Neural progenitor cell (in vitro differentiated cells): ENCODE data around the gene CACTIN. TPM values are rescaled to one million over a fixed set of nuclear protein-coding genes. Genes with fewer than 3 reads are reported as not detected.
"Not testable (repeated sequence)": the region's sequence is repeated elsewhere in the genome, so short reads cannot be mapped to it uniquely, and the experiment has no call there.

Experiments
- DNase-seq: peaks from one replicate; pipeline ENCODE4 v3.0.0-alpha.2; 2016; ENCODE audit warnings: low spot score
- H2AFZ ChIP-seq: fragments of 200-600 bp; sonication (generic); replicated peaks from 2 replicates; pipeline ENCODE4 v1.6.1; 2016; ENCODE audit warnings: antibody characterized with exemption
- H3F3A ChIP-seq: fragments of 200-600 bp; sonication (generic); 2 replicates; pipeline ENCODE4 v1.6.1; 2016; ENCODE audit warnings: antibody characterized with exemption, low read depth
- H3K27ac ChIP-seq: fragments of 200-600 bp; sonication (generic); 2 replicates; pipeline ENCODE4 v1.5.1; 2016; ENCODE audit warnings: mild to moderate bottlenecking
- H3K27me3 ChIP-seq: fragments of 200-600 bp; sonication (generic); 2 replicates; pipeline ENCODE4 v1.6.1; 2016; ENCODE audit warnings: mild to moderate bottlenecking, moderate library complexity
- H3K36me3 ChIP-seq: fragments of 200-600 bp; sonication (generic); 2 replicates; pipeline ENCODE4 v1.5.1; 2016
- H3K4me1 ChIP-seq: fragments of 200-600 bp; sonication (generic); 2 replicates; pipeline ENCODE4 v1.6.1; 2016; ENCODE audit warnings: mixed run types
- H3K4me2 ChIP-seq: fragments of 200-600 bp; sonication (generic); 2 replicates; pipeline ENCODE4 v1.6.1; 2016
- H3K4me3 ChIP-seq: fragments of 200-600 bp; sonication (generic); 2 replicates; pipeline ENCODE4 v1.5.1; 2016
- H3K79me2 ChIP-seq: fragments of 200-600 bp; sonication (generic); 2 replicates; pipeline ENCODE4 v1.6.1; 2016; ENCODE audit warnings: low read depth
- H3K9ac ChIP-seq: fragments of 200-600 bp; sonication (generic); 2 replicates; pipeline ENCODE4 v1.6.1; 2016
- H3K9me3 ChIP-seq: fragments of 200-600 bp; sonication (generic); 2 replicates; pipeline ENCODE4 v1.5.1; 2016; ENCODE audit warnings: low read depth
- H4K20me1 ChIP-seq: fragments of 200-600 bp; sonication (generic); 2 replicates; pipeline ENCODE4 v1.6.1; 2016; ENCODE audit warnings: low read depth
- H3K27ac Mint-ChIP-seq: 3 replicates; pipeline ENCODE4 v1.8.0; 2021; ENCODE audit warnings: mixed read lengths
- H3K27me3 Mint-ChIP-seq: 2 replicates; pipeline ENCODE4 v1.8.0; 2022; ENCODE audit warnings: low read depth, mild to moderate bottlenecking, inconsistent platforms, moderate library complexity, mixed read lengths; ENCODE audit not compliant: insufficient read depth
- H3K36me3 Mint-ChIP-seq: 3 replicates; pipeline ENCODE4 v1.8.0; 2021; ENCODE audit warnings: mixed read lengths
- H3K4me1 Mint-ChIP-seq: 3 replicates; pipeline ENCODE4 v1.8.0; 2021; ENCODE audit warnings: mixed read lengths
- H3K4me3 Mint-ChIP-seq: 3 replicates; pipeline ENCODE4 v1.8.0; 2021; ENCODE audit warnings: mild to moderate bottlenecking, moderate library complexity, mixed read lengths
- H3K9me3 Mint-ChIP-seq: 3 replicates; pipeline ENCODE4 v1.8.0; 2020; ENCODE audit warnings: mixed read lengths
- CTCF ChIP-seq: fragments of 200-600 bp; sonication (generic); IDR thresholded peaks from 2 replicates; pipeline ENCODE4 v1.5.1; 2017; ENCODE audit warnings: antibody characterized with exemption, mild to moderate bottlenecking
- EZH2 ChIP-seq: fragments of 200-600 bp; sonication (generic); IDR thresholded peaks from 2 replicates; pipeline ENCODE4 v1.6.1; 2017; ENCODE audit warnings: antibody characterized with exemption, mild to moderate bottlenecking, moderate library complexity
- EZH2phosphoT487 ChIP-seq: fragments of 200-600 bp; sonication (generic); IDR thresholded peaks from 2 replicates; pipeline ENCODE4 v1.6.1; 2017; ENCODE audit warnings: antibody characterized with exemption
- total RNA-seq: library from RNA; depleted of rRNA; stranded (reverse); fragments of >200 nt; gene quantifications from 2 replicates; pipeline ENCODE4 v1.2.3, GENCODE V29; 2015; ENCODE audit warnings: low replicate concordance

Gene CACTIN
- total RNA-seq, 1 donor from 2014 or later: 6.0 TPM

DNA sequence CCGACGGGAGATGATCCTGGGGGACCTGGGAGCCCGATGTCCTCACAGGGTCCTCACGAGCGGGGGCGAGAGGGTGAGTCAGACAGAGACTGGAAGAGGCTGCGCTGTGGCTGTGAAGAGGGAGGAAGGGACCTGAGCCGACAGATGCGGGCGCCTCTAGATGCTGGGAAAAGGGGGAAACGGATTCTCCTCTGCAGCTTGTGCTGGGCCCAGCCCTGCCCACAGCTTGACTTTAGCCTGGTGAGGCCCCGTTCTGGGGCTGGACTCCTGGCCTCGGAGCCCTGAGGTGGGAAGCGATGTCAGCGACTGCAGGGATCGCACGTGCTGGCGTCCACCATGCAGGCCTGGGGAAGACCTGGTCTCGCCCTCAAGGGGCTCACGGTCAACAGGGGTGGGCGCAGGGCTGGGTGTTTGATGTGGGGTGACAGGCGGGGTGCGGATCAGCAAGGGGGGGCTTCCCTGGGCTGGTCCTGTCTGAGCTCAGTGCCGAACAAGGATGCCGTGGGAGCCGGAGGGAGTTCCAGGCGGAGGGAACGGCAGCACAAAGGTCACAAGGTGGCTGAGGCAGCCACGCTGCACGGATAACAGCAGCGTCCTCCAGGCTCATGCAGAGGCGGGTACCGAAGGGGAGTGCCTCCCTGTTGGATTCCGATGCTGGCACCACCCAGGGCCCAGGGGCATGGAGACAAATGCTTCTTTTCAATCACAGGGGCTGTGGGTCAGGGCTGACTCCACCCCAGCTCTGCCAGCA lies 41.9 kb upstream of the CACTIN start:
- no peak for DNase-seq
- Mint-ChIP-seq H3K9me3 (no peaks in the 10 kb centered on the region), H3K36me3 (peaks cover 6% of the 10 kb centered on the region), H3K27ac (peak overlapping the region; percentile 92), H3K4me1 (peaks cover 43% of the 10 kb centered on the region), H3K4me3 (peak overlapping the region; percentile 43), H3K27me3 (peaks cover 13% of the 10 kb centered on the region)
- Histone ChIP-seq H3K9me3 (no peaks in the 10 kb centered on the region), H2AFZ (no peak overlapping the region), H3K9ac (no peak overlapping the region), H3K4me3 (no peak overlapping the region), H4K20me1 (peaks cover 67% of the 10 kb centered on the region), H3K79me2 (peaks cover 15% of the 10 kb centered on the region), H3K4me2 (no peak overlapping the region), H3K4me1 (peaks cover 39% of the 10 kb centered on the region), H3K27me3 (no peaks in the 10 kb centered on the region), H3K36me3 (no peaks in the 10 kb centered on the region), H3F3A (no peaks in the 10 kb centered on the region), H3K27ac (peak overlapping the region; percentile 76)
- TF ChIP-seq EZH2phosphoT487 (no peak), EZH2 (no peak)

- Histone ChIP-seq H3K79me2 (peaks cover 9% of the 10 kb centered on the region), H3K9me3 (no peaks in the 10 kb centered on the region), H4K20me1 (peaks cover 60% of the 10 kb centered on the region), H2AFZ (no peak overlapping the region), H3K4me2 (no peak overlapping the region), H3K4me3 (no peak overlapping the region), H3K27me3 (no peaks in the 10 kb centered on the region), H3F3A (no peaks in the 10 kb centered on the region), H3K36me3 (no peaks in the 10 kb centered on the region), H3K4me1 (peaks cover 39% of the 10 kb centered on the region), H3K9ac (no peak overlapping the region), H3K27ac (peak overlapping the region; percentile 76)
- Mint-ChIP-seq H3K27me3 (peaks cover 13% of the 10 kb centered on the region), H3K9me3 (no peaks in the 10 kb centered on the region), H3K4me1 (peaks cover 40% of the 10 kb centered on the region), H3K27ac (no peak overlapping the region), H3K4me3 (no peak overlapping the region), H3K36me3 (peaks cover 9% of the 10 kb centered on the region)
- TF ChIP-seq EZH2phosphoT487 (no peak), EZH2 (no peak), CTCF (no peak)
- no peak for DNase-seq
These were observed 41.2 kb upstream of the CACTIN start for GRCh38 chr19:3667766-3668165.

DNA sequence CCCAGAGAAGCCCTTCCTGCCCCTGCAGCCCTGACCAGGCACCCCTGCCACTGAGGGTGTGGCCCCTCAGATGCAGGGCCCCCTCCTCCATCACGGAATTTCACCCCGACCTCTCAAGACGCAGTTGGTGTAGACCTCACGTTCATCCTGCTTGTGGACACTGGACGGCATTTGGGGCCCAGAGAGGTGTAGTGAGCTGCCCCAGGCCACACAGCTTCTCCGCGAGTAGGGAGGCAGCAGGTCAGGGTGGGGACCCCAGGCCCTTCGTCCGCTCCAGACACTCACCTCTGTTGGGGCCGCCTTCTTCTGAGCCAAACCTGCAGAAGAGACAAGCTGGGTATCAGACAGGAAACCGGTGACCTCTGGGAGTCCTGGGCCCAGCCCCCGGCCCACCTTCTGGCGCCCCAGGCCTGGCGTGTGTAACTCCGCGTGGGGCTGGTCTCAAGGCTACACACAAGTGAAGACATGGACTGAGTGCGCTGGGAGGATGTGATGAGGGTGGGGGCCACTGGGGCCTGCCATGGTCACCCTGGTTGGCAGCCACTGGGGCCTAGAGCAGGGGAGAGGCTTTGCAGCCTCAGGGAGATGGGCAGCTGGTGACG lies 40.5 kb upstream of the CACTIN start:
- Histone ChIP-seq H3K79me2 (peaks cover 9% of the 10 kb centered on the region), H4K20me1 (peaks cover 53% of the 10 kb centered on the region), H3F3A (no peaks in the 10 kb centered on the region), H3K36me3 (no peaks in the 10 kb centered on the region), H2AFZ (no peak overlapping the region), H3K4me3 (no peak overlapping the region), H3K9me3 (no peaks in the 10 kb centered on the region), H3K27ac (no peak overlapping the region), H3K4me2 (no peak overlapping the region), H3K9ac (no peak overlapping the region), H3K27me3 (no peaks in the 10 kb centered on the region), H3K4me1 (peaks cover 34% of the 10 kb centered on the region)
- Mint-ChIP-seq H3K4me3 (no peak overlapping the region), H3K27ac (no peak overlapping the region), H3K27me3 (peaks cover 13% of the 10 kb centered on the region), H3K9me3 (no peaks in the 10 kb centered on the region), H3K4me1 (peaks cover 36% of the 10 kb centered on the region), H3K36me3 (peaks cover 9% of the 10 kb centered on the region)
- TF ChIP-seq EZH2 (no peak), EZH2phosphoT487 (no peak), CTCF (no peak)
- no peak for DNase-seq

DNA sequence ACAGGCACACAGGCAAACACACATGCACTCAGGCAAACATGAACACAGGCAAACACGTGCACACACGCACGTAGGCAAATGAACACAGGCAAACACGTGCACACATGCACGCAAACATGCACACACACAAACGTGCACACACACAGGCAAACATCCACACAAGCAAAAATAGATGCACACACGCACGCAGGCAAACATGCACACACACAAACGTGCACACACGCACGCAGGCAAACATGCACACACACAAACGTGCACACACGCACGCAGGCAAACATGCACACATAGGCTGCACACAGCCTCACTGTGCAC lies 39.9 kb upstream of the CACTIN start:
- not testable (repeated sequence) for H3K4me2 ChIP-seq, H2AFZ ChIP-seq, H3K79me2 ChIP-seq, H3F3A ChIP-seq, DNase-seq, H3K9me3 Mint-ChIP-seq, H3K36me3 Mint-ChIP-seq, H3K9me3 ChIP-seq, H3K9ac ChIP-seq, H3K27ac ChIP-seq, H3K4me3 ChIP-seq, H3K36me3 ChIP-seq, H3K27me3 ChIP-seq
- Mint-ChIP-seq H3K27me3 (peaks cover 13% of the 10 kb centered on the region), H3K27ac (peak overlapping the region; percentile 43), H3K4me3 (peak overlapping the region; percentile 66), H3K4me1 (peaks cover 31% of the 10 kb centered on the region)
- H4K20me1 ChIP-seq: peaks cover 47% of the 10 kb centered on the region
- H3K4me1 ChIP-seq: peaks cover 27% of the 10 kb centered on the region
